Transverse colon (tissue), 4 donors: ENCODE results near the gene FAM20A. TPM values are rescaled to one million over a fixed set of nuclear protein-coding genes. Genes with fewer than 3 reads are reported as not detected.
"Not testable (repeated sequence)": the region's sequence is repeated elsewhere in the genome, so short reads cannot be mapped to it uniquely, and the experiment has no call there.

Experiments
- DNase-seq: peaks from one replicate; pipeline ENCODE4 v3.0.0-alpha.2; 2019
- H3K27ac ChIP-seq, 4 donors: fragments of 200-600 bp; sonication (generic); 2 replicates each; pipeline ENCODE4 v1.5.1; 2016 to 2018; ENCODE audit warnings: inconsistent platforms in 4 of 4
- H3K27me3 ChIP-seq: fragments of 200-600 bp; sonication (generic); 2 replicates; pipeline ENCODE4 v1.5.1; 2017; ENCODE audit warnings: inconsistent platforms
- H3K36me3 ChIP-seq, 4 donors: fragments of 200-600 bp; sonication (generic); 2 replicates each; pipeline ENCODE4 v1.5.1; 2017 to 2019; ENCODE audit warnings: inconsistent platforms in 4 of 4
- H3K4me1 ChIP-seq, 4 donors: fragments of 200-600 bp; sonication (generic); 2 replicates each; pipeline ENCODE4 v1.5.1; 2017 to 2020; ENCODE audit warnings: inconsistent platforms in 4 of 4
- H3K4me3 ChIP-seq, 4 donors: fragments of 200-600 bp; sonication (generic); 1 replicate in 1 of 4; 2 replicates in 3 of 4; pipeline versions ENCODE4 v1.5.1 to v1.6.1; 2017 to 2019; ENCODE audit warnings: inconsistent platforms in 4 of 4
- H3K9me3 ChIP-seq, 2 donors: fragments of 200-600 bp; sonication (generic); 2 replicates each; pipeline ENCODE4 v1.5.1; 2017 to 2019; ENCODE audit warnings: inconsistent platforms in 2 of 2
- CTCF ChIP-seq, 5 experiments: fragments of 200-600 bp in 3 of 5; fragments of 450-650 bp in 2 of 5; sonication (generic) in 3 of 5; IDR thresholded peaks; 1 replicate in 2 of 5; 2 replicates in 3 of 5; pipeline ENCODE4 v1.5.1; 2016 to 2017; ENCODE audit warnings: antibody characterized with exemption in 5 of 5, inconsistent platforms in 3 of 5, mild to moderate bottlenecking in 2 of 5, moderate library complexity in 1 of 5
- EP300 ChIP-seq: sonication (generic); formaldehyde crosslinking; IDR thresholded peaks from one replicate; pipeline ENCODE4 v1.6.1; 2017; ENCODE audit warnings: antibody characterized with exemption, low read depth
- POLR2A ChIP-seq: fragments of 450-650 bp; IDR thresholded peaks from one replicate; pipeline ENCODE4 v1.6.1; 2016; ENCODE audit warnings: antibody characterized with exemption, mild to moderate bottlenecking, moderate library complexity
- POLR2AphosphoS5 ChIP-seq, 3 donors: sonication (generic); formaldehyde crosslinking; IDR thresholded peaks; one replicate each; pipeline ENCODE4 v1.6.1; 2016; ENCODE audit warnings: antibody characterized with exemption in 3 of 3
- WGBS, 2 donors: methylation state at CpG; one replicate each; pipeline ENCODE4 v1.1.5; 2018; ENCODE audit warnings: low coverage in 1 of 2; 5-methylcytosine and 5-hydroxymethylcytosine counted together
- in situ Hi-C, 4 donors: fragments of 200-750 bp; cut with MboI; loops; one replicate each; pipeline versions ENCODE4 v1.15.0 to v1.15.1; 2017; ENCODE audit warnings: low sequenced_read_pairs in 3 of 4, low pct_ligation_motif_present in 1 of 4, low pct_unique_long_range_greater_than_20kb in 1 of 4
- intact Hi-C: fragments of 100-400 bp; cut with DNase I; formaldehyde crosslinking; loops from one replicate; pipeline ENCODE4 v1.15.1; 2023; ENCODE audit warnings: low total_unique reads
- total RNA-seq, 4 donors: library from RNA; depleted of rRNA; stranded (reverse); fragments of >200 nt; gene quantifications; one replicate each; pipeline ENCODE4 v1.1.0, GENCODE V29; 2016

The FAM20A gene
- total RNA-seq, 4 donors from 2014 or later = 1.5 to 4.1 (median 3.5) TPM

- DNase-seq = no peak
- intact Hi-C loops (no loop called here), in situ Hi-C loops (no loop called here)
- Histone ChIP-seq H3K36me3 (peaks cover 0 to 12% (median 6%) of the 10 kb centered on the region in 4 donors), H3K4me3 (no peak overlapping the region), H3K9me3 (no peaks in the 10 kb centered on the region), H3K4me1 (peaks cover 14 to 58% (median 28%) of the 10 kb centered on the region in 4 donors), H3K27me3 (no peaks in the 10 kb centered on the region), H3K27ac (no peak overlapping the region)
- WGBS, 2 donors = 98 to 100% methylated on average over 1 to 6 of the region's 9 CpGs
- TF ChIP-seq POLR2A (no peak), POLR2AphosphoS5 (IDR thresholded peaks at IDR 0.05) (no peak), CTCF (IDR thresholded peaks at IDR 0.05) (no peak), EP300 (no peak)
Measured at GRCh38 chr17:68518063-68518815, 82.9 kb downstream of the FAM20A start.

GRCh38 chr17:68517605-68518004, 83.6 kb downstream of the FAM20A start:
- H3K27me3 ChIP-seq, H3K9me3 ChIP-seq, H3K27ac ChIP-seq, DNase-seq, H3K4me3 ChIP-seq, H3K36me3 ChIP-seq, in situ Hi-C loops, intact Hi-C loops: not testable (repeated sequence)
- WGBS, 2 donors = 90% methylated on average over 3 of the region's 3 CpGs; no CpG with 5 or more reads in 1 of the 2 donors
- H3K4me1 ChIP-seq = peaks cover 14 to 58% (median 28%) of the 10 kb centered on the region in 4 donors

GRCh38 chr17:68516732-68517131, 84.4 kb downstream of the FAM20A start:
- WGBS, 2 donors = 92 to 100% methylated on average over 1 of the region's 1 CpG
- intact Hi-C loops = no loop called here
- no peak for DNase-seq
- in situ Hi-C loops = no loop called here
- Histone ChIP-seq H3K27me3 (no peaks in the 10 kb centered on the region), H3K36me3 (peaks cover 0 to 5% (median 0%) of the 10 kb centered on the region in 4 donors), H3K4me3 (no peak overlapping the region), H3K4me1 (peaks cover 14 to 58% (median 28%) of the 10 kb centered on the region in 4 donors), H3K27ac (no peak overlapping the region), H3K9me3 (no peaks in the 10 kb centered on the region)
- TF ChIP-seq POLR2A (no peak), EP300 (no peak), POLR2AphosphoS5 (IDR thresholded peaks at IDR 0.05) (no peak), CTCF (IDR thresholded peaks at IDR 0.05) (no peak)

GRCh38 chr17:68514831-68515635, 86.1 kb downstream of the FAM20A start:
- Histone ChIP-seq H3K4me1 (peaks cover 14 to 70% (median 33%) of the 10 kb centered on the region in 4 donors), H3K27ac (peak overlapping the region; percentile 32 to 99 (median 78)), H3K27me3 (no peaks in the 10 kb centered on the region), H3K36me3 (peaks cover 0 to 5% (median 0%) of the 10 kb centered on the region in 4 donors), H3K9me3 (no peaks in the 10 kb centered on the region), H3K4me3 (peak overlapping the region in 2 of 4 donors; percentile 92 to 96)
- no peak for DNase-seq
- no peak for TF ChIP-seq EP300
- TF ChIP-seq CTCF (IDR thresholded peaks at IDR 0.05) = no peak
- no peak for TF ChIP-seq POLR2AphosphoS5 (IDR thresholded peaks at IDR 0.05)
- TF ChIP-seq POLR2A = no peak
- 51 to 59% methylated on average over 15 of the region's 15 CpGs for WGBS, 2 donors
- in situ Hi-C loops (no loop called here), intact Hi-C loops (no loop called here)
